ENCODE results near the gene MYO3B. TPM values are rescaled to one million over a fixed set of nuclear protein-coding genes. Genes with fewer than 3 reads are reported as not detected.

Gene MYO3B
- total RNA-seq, 1 experiment from 2014 or later = 0.52 TPM

- ChIA-PET CTCF (no interaction called here), POLR2A (ENCODE audit: low non-redundant PET) (no interaction called here)
- intact Hi-C loops (cut with micrococcal nuclease; ENCODE audit: unreplicated experiment) = no loop called here
- no TSS peak for BruUV-seq (replicated peaks)
- DNase-seq (ENCODE audit: low spot score) = peak; percentile 32
- Histone ChIP-seq H3K9me3 (ENCODE audit: low read depth, low read length, poor library complexity, severe bottlenecking) (no peaks in the 10 kb centered on the region), H3K4me1 (ENCODE audit: insufficient read depth, low read length, poor library complexity, severe bottlenecking) (peaks cover 27% of the 10 kb centered on the region), H3K27ac (ENCODE audit: low read depth, low read length, poor library complexity, severe bottlenecking) (no peak overlapping the region), H3K36me3 (ENCODE audit: insufficient read depth, low read length, poor library complexity, severe bottlenecking) (no peaks in the 10 kb centered on the region), H3K4me3 (ENCODE audit: low read depth, low read length, poor library complexity, severe bottlenecking) (no peak overlapping the region), H3K27me3 (replicated peaks; ENCODE audit: insufficient read depth, low read depth, low read length, poor library complexity) (peaks cover 14% of the 10 kb centered on the region)
- peak; percentile 56 for TF ChIP-seq CTCF (conservative IDR thresholded peaks at IDR 0.05; ENCODE audit: low read depth, low read length)
- no peak for TF ChIP-seq EZH2 (IDR thresholded peaks at IDR 0.05; ENCODE audit: borderline replicate concordance, low read depth, low read length, poor library complexity, severe bottlenecking)
Observed at GRCh38 chr2:170396799-170397459, 219.0 kb downstream of the MYO3B start.

GRCh38 chr2:170401187-170401586 is 223.2 kb downstream of the MYO3B start:
- peaks cover 36% of the 10 kb centered on the region for H3K27me3 ChIP-seq (replicated peaks; ENCODE audit: insufficient read depth, low read depth, low read length, poor library complexity)
- no TSS peak for BruUV-seq (replicated peaks)
- H3K4me1 ChIP-seq (ENCODE audit: insufficient read depth, low read length, poor library complexity, severe bottlenecking) = peaks cover 6% of the 10 kb centered on the region
- ChIA-PET POLR2A (ENCODE audit: low non-redundant PET) (interaction anchor here (0.7 kb wide), 1 partner anchor 36 kb away, joined by 3 read pairs; no protein-coding TSS in a partner anchor), CTCF (no interaction called here)
- no peaks in the 10 kb centered on the region for H3K9me3 ChIP-seq (ENCODE audit: low read depth, low read length, poor library complexity, severe bottlenecking)
- no peak for DNase-seq (ENCODE audit: low spot score)
- no peaks in the 10 kb centered on the region for H3K36me3 ChIP-seq (ENCODE audit: insufficient read depth, low read length, poor library complexity, severe bottlenecking)
- H3K4me3 ChIP-seq (ENCODE audit: low read depth, low read length, poor library complexity, severe bottlenecking) = no peak overlapping the region
- intact Hi-C loops (cut with micrococcal nuclease; ENCODE audit: unreplicated experiment) = loop anchor here (10.0 kb wide), 1 partner anchor 314 kb away; the partner anchor contains the start of gene SP5
- H3K27ac ChIP-seq (ENCODE audit: low read depth, low read length, poor library complexity, severe bottlenecking) = no peak overlapping the region
- TF ChIP-seq EZH2 (IDR thresholded peaks at IDR 0.05; ENCODE audit: borderline replicate concordance, low read depth, low read length, poor library complexity, severe bottlenecking) = no peak
- no peak for TF ChIP-seq CTCF (conservative IDR thresholded peaks at IDR 0.05; ENCODE audit: low read depth, low read length)

- POLR2A ChIA-PET (ENCODE audit: low non-redundant PET) = no interaction called here
- DNase-seq (ENCODE audit: low spot score) = no peak
- CTCF ChIA-PET = no interaction called here
Observed at GRCh38 chr2:170404846-170405245, 226.9 kb downstream of the MYO3B start.

More at GRCh38 chr2:170404846-170405245, 226.9 kb downstream of the MYO3B start:
- Histone ChIP-seq H3K4me1 (ENCODE audit: insufficient read depth, low read length, poor library complexity, severe bottlenecking) (no peaks in the 10 kb centered on the region), H3K9me3 (ENCODE audit: low read depth, low read length, poor library complexity, severe bottlenecking) (no peaks in the 10 kb centered on the region), H3K27ac (ENCODE audit: low read depth, low read length, poor library complexity, severe bottlenecking) (no peak overlapping the region), H3K27me3 (replicated peaks; ENCODE audit: insufficient read depth, low read depth, low read length, poor library complexity) (peaks cover 60% of the 10 kb centered on the region), H3K36me3 (ENCODE audit: insufficient read depth, low read length, poor library complexity, severe bottlenecking) (no peaks in the 10 kb centered on the region), H3K4me3 (ENCODE audit: low read depth, low read length, poor library complexity, severe bottlenecking) (no peak overlapping the region)
- TF ChIP-seq EZH2 (IDR thresholded peaks at IDR 0.05; ENCODE audit: borderline replicate concordance, low read depth, low read length, poor library complexity, severe bottlenecking) (no peak), CTCF (conservative IDR thresholded peaks at IDR 0.05; ENCODE audit: low read depth, low read length) (no peak)
- intact Hi-C loops (cut with micrococcal nuclease; ENCODE audit: unreplicated experiment) = loop anchor here (10.0 kb wide), 1 partner anchor 310 kb away; the partner anchor contains the start of gene SP5
- BruUV-seq (replicated peaks) = no TSS peak
